Esophagus (tissue), 2 donors: ENCODE measurements around the gene ZNRF4. TPM values are rescaled to one million over a fixed set of nuclear protein-coding genes. Genes with fewer than 3 reads are reported as not detected.

Experiments
- H3K27ac ChIP-seq, 2 donors: one replicate each; pipeline ENCODE4 v1.5.1; 2013; ENCODE audit warnings: low read depth in 2 of 2, mild to moderate bottlenecking in 2 of 2, inconsistent platforms in 1 of 2, low read length in 1 of 2, moderate library complexity in 1 of 2
- H3K27me3 ChIP-seq, 2 donors: one replicate each; pipeline ENCODE4 v1.6.1; 2013; ENCODE audit warnings: low read length in 2 of 2, control low read depth in 1 of 2, mild to moderate bottlenecking in 1 of 2; ENCODE audit not compliant: insufficient read depth in 2 of 2, control insufficient read depth in 1 of 2
- H3K36me3 ChIP-seq, 2 donors: one replicate each; pipeline ENCODE4 v1.6.1; 2013; ENCODE audit warnings: low read length in 1 of 2; ENCODE audit not compliant: control insufficient read depth in 2 of 2, insufficient read depth in 2 of 2
- H3K4me1 ChIP-seq, 2 donors: one replicate each; pipeline ENCODE4 v1.6.1; 2013; ENCODE audit warnings: low read length in 1 of 2; ENCODE audit not compliant: control insufficient read depth in 2 of 2, insufficient read depth in 2 of 2
- H3K4me3 ChIP-seq, 2 donors: one replicate each; pipeline ENCODE4 v1.5.1; 2013; ENCODE audit warnings: low read length in 2 of 2, mild to moderate bottlenecking in 2 of 2, low read depth in 1 of 2, moderate library complexity in 1 of 2
- H3K9me3 ChIP-seq, 2 donors: one replicate each; pipeline ENCODE4 v1.6.1; 2013; ENCODE audit warnings: mild to moderate bottlenecking in 2 of 2, low read depth in 1 of 2, low read length in 1 of 2, moderate library complexity in 1 of 2; ENCODE audit not compliant: control insufficient read depth in 2 of 2, insufficient read depth in 1 of 2
- WGBS, 2 donors: extraction: QIAGEN DNeasy Blood & Tissue Kit; methylation state at CpG; one replicate each; pipeline ENCODE4 v1.1.7; 2013; 5-methylcytosine and 5-hydroxymethylcytosine counted together
- polyA plus RNA-seq, 2 donors: library from polyadenylated mRNA; stranded (reverse); fragments of 200-250 nt; gene quantifications; one replicate each; pipeline ENCODE4 v1.2.3, GENCODE V29; 2013
- donor health status: healthy with polysubstance abuse.
- donor health status: Bipolar disorder and iron deficiency.

ZNRF4 gene
- polyA plus RNA-seq, 2 donors = not detected

- H3K4me1 ChIP-seq = no peaks in the 10 kb centered on the region
- H3K27me3 ChIP-seq = no peaks in the 10 kb centered on the region
- WGBS, 2 donors = 85 to 88% methylated on average over 16 of the region's 16 CpGs
- H3K9me3 ChIP-seq = no peaks in the 10 kb centered on the region
- no peaks in the 10 kb centered on the region for H3K36me3 ChIP-seq
- no peak overlapping the region for H3K27ac ChIP-seq
- no peak overlapping the region for H3K4me3 ChIP-seq
Observed at GRCh38 chr19:5452594-5453565, 2.3 kb upstream of the ZNRF4 start.

- 65 to 87% methylated on average over 4 to 5 of the region's 5 CpGs for WGBS, 2 donors
- no peaks in the 10 kb centered on the region for H3K4me1 ChIP-seq
- no peak overlapping the region for H3K4me3 ChIP-seq
Observed at GRCh38 chr19:5454743-5455142, 474 bp upstream of the ZNRF4 start.

GRCh38 chr19:5456130-5456840, 1.1 kb downstream of the ZNRF4 start:
- H3K36me3 ChIP-seq = no peaks in the 10 kb centered on the region

More at GRCh38 chr19:5454743-5455142, 474 bp upstream of the ZNRF4 start:
- Histone ChIP-seq H3K9me3 (no peaks in the 10 kb centered on the region), H3K36me3 (no peaks in the 10 kb centered on the region), H3K27me3 (no peaks in the 10 kb centered on the region), H3K27ac (no peak overlapping the region)

GRCh38 chr19:5456841-5457200, 1.6 kb downstream of the ZNRF4 start:
- Histone ChIP-seq H3K4me3 (no peak overlapping the region), H3K9me3 (peaks cover 0 to 2% of the 10 kb centered on the region in 2 donors), H3K27me3 (no peaks in the 10 kb centered on the region), H3K36me3 (no peaks in the 10 kb centered on the region), H3K27ac (no peak overlapping the region), H3K4me1 (no peaks in the 10 kb centered on the region)
- 87 to 89% methylated on average over 16 of the region's 16 CpGs for WGBS, 2 donors

More at GRCh38 chr19:5456130-5456840, 1.1 kb downstream of the ZNRF4 start:
- Histone ChIP-seq H3K27ac (no peak overlapping the region), H3K9me3 (peaks cover 0 to 2% of the 10 kb centered on the region in 2 donors), H3K4me3 (no peak overlapping the region), H3K4me1 (no peaks in the 10 kb centered on the region), H3K27me3 (no peaks in the 10 kb centered on the region)
- WGBS, 2 donors = 86 to 90% methylated on average over 35 of the region's 35 CpGs

GRCh38 chr19:5457709-5458108, 2.5 kb downstream of the ZNRF4 start:
- H3K36me3 ChIP-seq = no peaks in the 10 kb centered on the region
- H3K4me1 ChIP-seq = no peaks in the 10 kb centered on the region
- 74 to 77% methylated on average over 9 of the region's 9 CpGs for WGBS, 2 donors
- no peak overlapping the region for H3K27ac ChIP-seq
- H3K4me3 ChIP-seq = no peak overlapping the region
- peaks cover 0 to 2% of the 10 kb centered on the region in 2 donors for H3K9me3 ChIP-seq
- H3K27me3 ChIP-seq = no peaks in the 10 kb centered on the region

- WGBS, 2 donors = 84 to 86% methylated on average over 7 of the region's 7 CpGs
- Histone ChIP-seq H3K27me3 (no peaks in the 10 kb centered on the region), H3K4me3 (no peak overlapping the region), H3K27ac (no peak overlapping the region), H3K9me3 (peaks cover 0 to 2% of the 10 kb centered on the region in 2 donors), H3K4me1 (no peaks in the 10 kb centered on the region), H3K36me3 (no peaks in the 10 kb centered on the region)
Observed at GRCh38 chr19:5458420-5458819, 3.2 kb downstream of the ZNRF4 start.

GRCh38 chr19:5459360-5459759, 4.1 kb downstream of the ZNRF4 start:
- H3K27me3 ChIP-seq = no peaks in the 10 kb centered on the region
- H3K4me1 ChIP-seq = no peaks in the 10 kb centered on the region
- no peak overlapping the region for H3K4me3 ChIP-seq
- H3K9me3 ChIP-seq = peaks cover 0 to 2% of the 10 kb centered on the region in 2 donors
- no peaks in the 10 kb centered on the region for H3K36me3 ChIP-seq
- no peak overlapping the region for H3K27ac ChIP-seq
- WGBS, 2 donors = 71 to 72% methylated on average over 6 of the region's 6 CpGs

- H3K27ac ChIP-seq = no peak overlapping the region
- H3K36me3 ChIP-seq = no peaks in the 10 kb centered on the region
- no peaks in the 10 kb centered on the region for H3K4me1 ChIP-seq
- H3K4me3 ChIP-seq = no peak overlapping the region
- WGBS, 2 donors = 69 to 70% methylated on average over 3 of the region's 3 CpGs
- peaks cover 0 to 2% of the 10 kb centered on the region in 2 donors for H3K9me3 ChIP-seq
- no peaks in the 10 kb centered on the region for H3K27me3 ChIP-seq
Observed at GRCh38 chr19:5460748-5461147, 5.5 kb downstream of the ZNRF4 start.

- WGBS, 2 donors = 58 to 84% methylated on average over 3 of the region's 3 CpGs
- Histone ChIP-seq H3K4me1 (peaks cover 0 to 3% of the 10 kb centered on the region in 2 donors), H3K27ac (no peak overlapping the region), H3K9me3 (peaks cover 2% of the 10 kb centered on the region in 2 donors), H3K27me3 (no peaks in the 10 kb centered on the region), H3K4me3 (no peak overlapping the region), H3K36me3 (no peaks in the 10 kb centered on the region)
Observed at GRCh38 chr19:5463959-5464358, 8.7 kb downstream of the ZNRF4 start.
